GM12872 (cell line): ENCODE data around the gene DNAH3.

Experiments
- CTCF ChIP-seq: IDR thresholded peaks from 3 replicates; pipeline ENCODE4 v1.5.1; 2011; ENCODE audit warnings: low read depth, mild to moderate bottlenecking, low read length, moderate library complexity; ENCODE audit not compliant: insufficient read depth

DNAH3 gene

GRCh38 chr16:21150375-21151001 lies at the start of gene DNAH3:
TSS of gene DNAH3 (minus strand) at chr16:21150846. CDS start at chr16:21150319, 527 bp downstream.
- TF ChIP-seq CTCF: no peak

GRCh38 chr16:21199607-21200218 lies 49.1 kb upstream of the DNAH3 start:
- no peak for TF ChIP-seq CTCF

- no peak for TF ChIP-seq CTCF
These were observed 47.0 kb upstream of the DNAH3 start for GRCh38 chr16:21197621-21198020.

- TF ChIP-seq CTCF: no peak
These were observed 46.5 kb upstream of the DNAH3 start for GRCh38 chr16:21197112-21197511.

- no peak for TF ChIP-seq CTCF
These were observed 44.2 kb upstream of the DNAH3 start for GRCh38 chr16:21194771-21195301.

GRCh38 chr16:21192991-21193390 lies 42.3 kb upstream of the DNAH3 start:
- TF ChIP-seq CTCF: no peak

GRCh38 chr16:21190599-21190998 lies 40.0 kb upstream of the DNAH3 start:
- TF ChIP-seq CTCF: no peak
